ENCODE data around the gene TTLL9. TPM values are rescaled to one million over a fixed set of nuclear protein-coding genes. Genes with fewer than 3 reads are reported as not detected.
A peak's percentile ranks its signal among the peaks of the same experiment; 100 is the strongest.

Gene TTLL9
- total and polyA plus RNA-seq, 2 of the 13 experiments (the other 11 are each of a cell fraction or from before 2014, with no cell fraction given) = not detected

GRCh38 chr20:31879143-31879987 lies 8.9 kb downstream of the TTLL9 start (continued):
- TF ChIP-seq ZNF18 (CRISPR knock-in tag; IDR thresholded peaks at IDR 0.05; ENCODE audit: insufficient replicate concordance) (no peak), HBP1 (CRISPR knock-in tag; IDR thresholded peaks at IDR 0.05; ENCODE audit: low read depth) (no peak), ZNF333 (CRISPR knock-in tag; IDR thresholded peaks at IDR 0.05; ENCODE audit: borderline replicate concordance) (peak; percentile 55; the same call in 1 of the 2 replicates), ZNF24 (IDR thresholded peaks at IDR 0.05) (no peak), DMAP1 (CRISPR knock-in tag; IDR thresholded peaks at IDR 0.05) (no peak; the same call in none of the 2 replicates), ZNF281 (CRISPR knock-in tag; IDR thresholded peaks at IDR 0.05; ENCODE audit: borderline replicate concordance) (no peak; the same call in 1 of the 2 replicates), AFF4 (CRISPR knock-in tag; IDR thresholded peaks at IDR 0.05) (no peak), PHF21A (CRISPR knock-in tag; IDR thresholded peaks at IDR 0.05) (peak; percentile 81), ARID5B (CRISPR knock-in tag; IDR thresholded peaks at IDR 0.05) (0 out of 2 replicates have a peak, but pooled peaks have one; percentile 3), ZNF143 (CRISPR knock-in tag; IDR thresholded peaks at IDR 0.05) (no peak), PBX2 (CRISPR knock-in tag; IDR thresholded peaks at IDR 0.05) (no peak), ZNF7 (CRISPR knock-in tag; IDR thresholded peaks at IDR 0.05) (0 out of 2 replicates have a peak, but pooled peaks have one; percentile 10), MEF2D (CRISPR knock-in tag; IDR thresholded peaks at IDR 0.05) (peak; percentile 74; the same call in 1 of the 2 replicates)

Data from HepG2 (cell line).